AG09309 (cell line): ENCODE data around the gene NPW.

Experiments used
- DNase-seq: peaks from one replicate; pipeline ENCODE4 v3.0.0-alpha.2; 2010; ENCODE audit warnings: low read depth
- H3K4me3 ChIP-seq: 2 replicates; pipeline ENCODE4 v1.5.1; 2011; ENCODE audit warnings: mild to moderate bottlenecking, low read depth, low read length, moderate library complexity; ENCODE audit not compliant: control insufficient read depth
- CTCF ChIP-seq: IDR thresholded peaks from 2 replicates; pipeline ENCODE4 v1.5.1; 2011; ENCODE audit warnings: mild to moderate bottlenecking, low read depth, low read length, inconsistent platforms; ENCODE audit not compliant: insufficient read depth, control insufficient read depth; ENCODE audit errors: missing control alignments

The NPW gene

GRCh38 chr16:2028146-2028545 is 8.6 kb downstream of the NPW start:
- no peak for TF ChIP-seq CTCF
- no peak for DNase-seq
- H3K4me3 ChIP-seq: peak overlapping the region; percentile 76

- TF ChIP-seq CTCF: no peak
- H3K4me3 ChIP-seq: no peak overlapping the region
- no peak for DNase-seq
These were observed 9.1 kb downstream of the NPW start for GRCh38 chr16:2028620-2029220.

DNA sequence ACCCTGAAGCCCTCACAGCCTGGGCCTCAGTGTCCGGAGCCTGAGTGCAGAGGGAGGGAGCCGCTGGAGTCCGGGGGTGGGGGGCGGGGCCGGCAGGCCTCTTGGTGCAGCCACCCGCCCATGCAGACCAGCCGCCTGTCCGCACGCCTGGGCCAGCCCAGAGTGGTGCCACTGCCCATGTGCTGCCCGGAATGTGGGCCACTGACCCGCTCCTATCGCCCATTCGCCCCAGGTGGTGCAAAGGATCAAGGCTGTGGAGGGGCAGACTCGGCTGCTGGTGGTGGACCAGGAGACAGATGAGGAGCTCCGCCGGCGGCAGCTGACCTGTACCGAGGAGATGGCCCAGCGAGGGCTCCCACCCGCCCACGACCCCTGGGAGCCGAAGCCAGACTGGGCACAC is 9.8 kb downstream of the NPW start:
- DNase-seq: no peak
- H3K4me3 ChIP-seq: no peak overlapping the region
- no peak for TF ChIP-seq CTCF

DNA sequence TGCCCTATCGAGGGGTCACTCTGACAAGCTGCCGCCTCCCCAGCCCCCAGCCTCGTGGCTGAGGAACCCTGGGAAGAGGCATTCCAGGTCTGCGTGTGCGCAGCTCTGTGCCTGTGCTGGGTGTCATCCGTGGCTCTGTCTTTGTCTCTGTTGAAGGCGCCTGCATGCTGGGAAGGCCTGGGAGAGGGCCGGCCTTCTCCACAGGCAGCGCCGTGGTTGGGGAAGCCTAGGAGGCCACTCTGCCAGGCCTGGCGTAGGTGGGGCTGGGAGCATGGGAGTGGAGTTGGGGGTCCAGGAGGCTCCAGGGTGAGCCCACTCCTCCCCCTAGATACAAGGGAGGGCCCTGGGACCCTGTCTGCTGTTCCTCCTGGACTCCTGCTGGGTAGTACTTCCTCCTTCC is 10.5 kb downstream of the NPW start:
- no peak overlapping the region for H3K4me3 ChIP-seq
- DNase-seq: no peak
- TF ChIP-seq CTCF: no peak

- no peak for TF ChIP-seq CTCF
- no peak overlapping the region for H3K4me3 ChIP-seq
- no peak for DNase-seq
These were observed 11.5 kb downstream of the NPW start for GRCh38 chr16:2031081-2031577.

- no peak for DNase-seq
- no peak for TF ChIP-seq CTCF
- H3K4me3 ChIP-seq: peak overlapping the region; percentile 57
These were observed 12.9 kb downstream of the NPW start for GRCh38 chr16:2032285-2033056.
